ENCODE results near the gene CDADC1.

DNA sequence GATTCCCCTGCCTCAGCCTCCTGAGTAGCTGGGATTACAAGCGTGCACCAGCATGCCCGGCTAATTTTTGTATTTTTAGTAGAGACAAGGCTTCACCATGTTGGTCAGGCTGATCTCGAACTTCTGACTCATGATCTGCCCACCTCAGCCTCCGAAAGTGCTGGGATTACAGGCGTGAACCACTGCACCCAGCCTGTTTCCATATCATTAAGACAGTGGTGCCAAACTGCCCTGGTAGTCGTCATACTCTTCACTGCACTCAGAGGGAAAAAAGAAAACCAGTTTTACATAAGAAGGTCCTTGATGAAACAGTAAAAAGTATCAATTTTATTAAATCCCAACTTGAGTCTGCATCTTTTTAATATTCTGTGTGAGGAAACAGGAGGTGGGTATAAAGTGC, 14.9 kb downstream of the CDADC1 start:
- TF ChIP-seq ZMYM4 (CRISPR knock-in tag; IDR thresholded peaks at IDR 0.05) (no peak), ISX (CRISPR knock-in tag; conservative IDR thresholded peaks at IDR 0.05) (no peak), MBD4 (IDR thresholded peaks at IDR 0.05; ENCODE audit: borderline replicate concordance, low read length) (no peak), ZNF883 (CRISPR knock-in tag; IDR thresholded peaks at IDR 0.05; ENCODE audit: not compliant biosample characterization) (no peak), FOXA1 (IDR thresholded peaks at IDR 0.05) (no peak), FOXA1 (CRISPR knock-in tag; IDR thresholded peaks at IDR 0.05) (no peak), TEAD2 (CRISPR knock-in tag; IDR thresholded peaks at IDR 0.05) (no peak)
- TF ChIP-seq, protein P1, sequence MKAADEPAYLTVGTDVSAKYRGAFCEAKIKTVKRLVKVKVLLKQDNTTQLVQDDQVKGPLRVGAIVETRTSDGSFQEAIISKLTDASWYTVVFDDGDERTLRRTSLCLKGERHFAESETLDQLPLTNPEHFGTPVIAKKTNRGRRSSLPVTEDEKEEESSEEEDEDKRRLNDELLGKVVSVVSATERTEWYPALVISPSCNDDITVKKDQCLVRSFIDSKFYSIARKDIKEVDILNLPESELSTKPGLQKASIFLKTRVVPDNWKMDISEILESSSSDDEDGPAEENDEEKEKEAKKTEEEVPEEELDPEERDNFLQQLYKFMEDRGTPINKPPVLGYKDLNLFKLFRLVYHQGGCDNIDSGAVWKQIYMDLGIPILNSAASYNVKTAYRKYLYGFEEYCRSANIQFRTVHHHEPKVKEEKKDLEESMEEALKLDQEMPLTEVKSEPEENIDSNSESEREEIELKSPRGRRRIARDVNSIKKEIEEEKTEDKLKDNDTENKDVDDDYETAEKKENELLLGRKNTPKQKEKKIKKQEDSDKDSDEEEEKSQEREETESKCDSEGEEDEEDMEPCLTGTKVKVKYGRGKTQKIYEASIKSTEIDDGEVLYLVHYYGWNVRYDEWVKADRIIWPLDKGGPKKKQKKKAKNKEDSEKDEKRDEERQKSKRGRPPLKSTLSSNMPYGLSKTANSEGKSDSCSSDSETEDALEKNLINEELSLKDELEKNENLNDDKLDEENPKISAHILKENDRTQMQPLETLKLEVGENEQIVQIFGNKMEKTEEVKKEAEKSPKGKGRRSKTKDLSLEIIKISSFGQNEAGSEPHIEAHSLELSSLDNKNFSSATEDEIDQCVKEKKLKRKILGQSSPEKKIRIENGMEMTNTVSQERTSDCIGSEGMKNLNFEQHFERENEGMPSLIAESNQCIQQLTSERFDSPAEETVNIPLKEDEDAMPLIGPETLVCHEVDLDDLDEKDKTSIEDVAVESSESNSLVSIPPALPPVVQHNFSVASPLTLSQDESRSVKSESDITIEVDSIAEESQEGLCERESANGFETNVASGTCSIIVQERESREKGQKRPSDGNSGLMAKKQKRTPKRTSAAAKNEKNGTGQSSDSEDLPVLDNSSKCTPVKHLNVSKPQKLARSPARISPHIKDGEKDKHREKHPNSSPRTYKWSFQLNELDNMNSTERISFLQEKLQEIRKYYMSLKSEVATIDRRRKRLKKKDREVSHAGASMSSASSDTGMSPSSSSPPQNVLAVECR (CRISPR knock-in tag; IDR thresholded peaks at IDR 0.05; ENCODE audit: borderline replicate concordance) = no peak
- TF ChIP-seq, protein P2, sequence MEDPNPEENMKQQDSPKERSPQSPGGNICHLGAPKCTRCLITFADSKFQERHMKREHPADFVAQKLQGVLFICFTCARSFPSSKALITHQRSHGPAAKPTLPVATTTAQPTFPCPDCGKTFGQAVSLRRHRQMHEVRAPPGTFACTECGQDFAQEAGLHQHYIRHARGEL (CRISPR knock-in tag; IDR thresholded peaks at IDR 0.05) = no peak
- TF ChIP-seq, protein P3, sequence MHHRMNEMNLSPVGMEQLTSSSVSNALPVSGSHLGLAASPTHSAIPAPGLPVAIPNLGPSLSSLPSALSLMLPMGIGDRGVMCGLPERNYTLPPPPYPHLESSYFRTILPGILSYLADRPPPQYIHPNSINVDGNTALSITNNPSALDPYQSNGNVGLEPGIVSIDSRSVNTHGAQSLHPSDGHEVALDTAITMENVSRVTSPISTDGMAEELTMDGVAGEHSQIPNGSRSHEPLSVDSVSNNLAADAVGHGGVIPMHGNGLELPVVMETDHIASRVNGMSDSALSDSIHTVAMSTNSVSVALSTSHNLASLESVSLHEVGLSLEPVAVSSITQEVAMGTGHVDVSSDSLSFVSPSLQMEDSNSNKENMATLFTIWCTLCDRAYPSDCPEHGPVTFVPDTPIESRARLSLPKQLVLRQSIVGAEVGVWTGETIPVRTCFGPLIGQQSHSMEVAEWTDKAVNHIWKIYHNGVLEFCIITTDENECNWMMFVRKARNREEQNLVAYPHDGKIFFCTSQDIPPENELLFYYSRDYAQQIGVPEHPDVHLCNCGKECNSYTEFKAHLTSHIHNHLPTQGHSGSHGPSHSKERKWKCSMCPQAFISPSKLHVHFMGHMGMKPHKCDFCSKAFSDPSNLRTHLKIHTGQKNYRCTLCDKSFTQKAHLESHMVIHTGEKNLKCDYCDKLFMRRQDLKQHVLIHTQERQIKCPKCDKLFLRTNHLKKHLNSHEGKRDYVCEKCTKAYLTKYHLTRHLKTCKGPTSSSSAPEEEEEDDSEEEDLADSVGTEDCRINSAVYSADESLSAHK (CRISPR knock-in tag; IDR thresholded peaks at IDR 0.05; ENCODE audit: borderline replicate concordance) = no peak
- TF ChIP-seq, protein P4, sequence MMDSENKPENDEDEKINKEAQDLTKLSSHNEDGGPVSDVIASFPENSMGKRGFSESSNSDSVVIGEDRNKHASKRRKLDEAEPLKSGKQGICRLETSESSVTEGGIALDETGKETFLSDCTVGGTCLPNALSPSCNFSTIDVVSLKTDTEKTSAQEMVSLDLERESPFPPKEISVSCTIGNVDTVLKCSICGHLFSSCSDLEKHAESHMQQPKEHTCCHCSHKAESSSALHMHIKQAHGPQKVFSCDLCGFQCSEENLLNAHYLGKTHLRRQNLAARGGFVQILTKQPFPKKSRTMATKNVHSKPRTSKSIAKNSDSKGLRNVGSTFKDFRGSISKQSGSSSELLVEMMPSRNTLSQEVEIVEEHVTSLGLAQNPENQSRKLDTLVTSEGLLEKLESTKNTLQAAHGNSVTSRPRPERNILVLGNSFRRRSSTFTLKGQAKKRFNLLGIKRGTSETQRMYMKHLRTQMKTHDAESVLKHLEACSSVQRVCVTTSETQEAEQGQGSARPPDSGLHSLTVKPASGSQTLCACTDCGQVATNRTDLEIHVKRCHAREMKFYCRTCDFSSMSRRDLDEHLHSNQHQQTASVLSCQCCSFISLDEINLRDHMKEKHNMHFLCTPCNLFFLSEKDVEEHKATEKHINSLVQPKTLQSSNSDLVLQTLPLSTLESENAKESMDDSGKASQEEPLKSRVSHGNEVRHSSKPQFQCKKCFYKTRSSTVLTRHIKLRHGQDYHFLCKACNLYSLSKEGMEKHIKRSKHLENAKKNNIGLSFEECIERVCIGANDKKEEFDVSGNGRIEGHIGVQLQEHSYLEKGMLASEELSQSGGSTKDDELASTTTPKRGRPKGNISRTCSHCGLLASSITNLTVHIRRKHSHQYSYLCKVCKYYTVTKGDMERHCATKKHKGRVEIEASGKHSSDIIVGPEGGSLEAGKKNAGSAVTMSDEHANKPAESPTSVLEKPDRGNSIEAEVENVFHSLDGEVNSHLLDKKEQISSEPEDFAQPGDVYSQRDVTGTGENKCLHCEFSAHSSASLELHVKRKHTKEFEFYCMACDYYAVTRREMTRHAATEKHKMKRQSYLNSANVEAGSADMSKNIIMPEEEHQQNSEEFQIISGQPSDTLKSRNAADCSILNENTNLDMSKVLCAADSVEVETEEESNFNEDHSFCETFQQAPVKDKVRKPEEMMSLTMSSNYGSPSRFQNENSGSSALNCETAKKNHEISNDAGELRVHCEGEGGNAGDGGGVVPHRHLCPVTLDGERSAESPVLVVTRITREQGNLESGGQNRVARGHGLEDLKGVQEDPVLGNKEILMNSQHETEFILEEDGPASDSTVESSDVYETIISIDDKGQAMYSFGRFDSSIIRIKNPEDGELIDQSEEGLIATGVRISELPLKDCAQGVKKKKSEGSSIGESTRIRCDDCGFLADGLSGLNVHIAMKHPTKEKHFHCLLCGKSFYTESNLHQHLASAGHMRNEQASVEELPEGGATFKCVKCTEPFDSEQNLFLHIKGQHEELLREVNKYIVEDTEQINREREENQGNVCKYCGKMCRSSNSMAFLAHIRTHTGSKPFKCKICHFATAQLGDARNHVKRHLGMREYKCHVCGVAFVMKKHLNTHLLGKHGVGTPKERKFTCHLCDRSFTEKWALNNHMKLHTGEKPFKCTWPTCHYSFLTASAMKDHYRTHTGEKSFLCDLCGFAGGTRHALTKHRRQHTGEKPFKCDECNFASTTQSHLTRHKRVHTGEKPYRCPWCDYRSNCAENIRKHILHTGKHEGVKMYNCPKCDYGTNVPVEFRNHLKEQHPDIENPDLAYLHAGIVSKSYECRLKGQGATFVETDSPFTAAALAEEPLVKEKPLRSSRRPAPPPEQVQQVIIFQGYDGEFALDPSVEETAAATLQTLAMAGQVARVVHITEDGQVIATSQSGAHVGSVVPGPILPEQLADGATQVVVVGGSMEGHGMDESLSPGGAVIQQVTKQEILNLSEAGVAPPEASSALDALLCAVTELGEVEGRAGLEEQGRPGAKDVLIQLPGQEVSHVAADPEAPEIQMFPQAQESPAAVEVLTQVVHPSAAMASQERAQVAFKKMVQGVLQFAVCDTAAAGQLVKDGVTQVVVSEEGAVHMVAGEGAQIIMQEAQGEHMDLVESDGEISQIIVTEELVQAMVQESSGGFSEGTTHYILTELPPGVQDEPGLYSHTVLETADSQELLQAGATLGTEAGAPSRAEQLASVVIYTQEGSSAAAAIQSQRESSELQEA (CRISPR knock-in tag; IDR thresholded peaks at IDR 0.05; ENCODE audit: not compliant biosample characterization) = no peak
- TF ChIP-seq, protein P5, sequence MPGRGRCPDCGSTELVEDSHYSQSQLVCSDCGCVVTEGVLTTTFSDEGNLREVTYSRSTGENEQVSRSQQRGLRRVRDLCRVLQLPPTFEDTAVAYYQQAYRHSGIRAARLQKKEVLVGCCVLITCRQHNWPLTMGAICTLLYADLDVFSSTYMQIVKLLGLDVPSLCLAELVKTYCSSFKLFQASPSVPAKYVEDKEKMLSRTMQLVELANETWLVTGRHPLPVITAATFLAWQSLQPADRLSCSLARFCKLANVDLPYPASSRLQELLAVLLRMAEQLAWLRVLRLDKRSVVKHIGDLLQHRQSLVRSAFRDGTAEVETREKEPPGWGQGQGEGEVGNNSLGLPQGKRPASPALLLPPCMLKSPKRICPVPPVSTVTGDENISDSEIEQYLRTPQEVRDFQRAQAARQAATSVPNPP (CRISPR knock-in tag; IDR thresholded peaks at IDR 0.05) = no peak
- TF ChIP-seq, protein P6, sequence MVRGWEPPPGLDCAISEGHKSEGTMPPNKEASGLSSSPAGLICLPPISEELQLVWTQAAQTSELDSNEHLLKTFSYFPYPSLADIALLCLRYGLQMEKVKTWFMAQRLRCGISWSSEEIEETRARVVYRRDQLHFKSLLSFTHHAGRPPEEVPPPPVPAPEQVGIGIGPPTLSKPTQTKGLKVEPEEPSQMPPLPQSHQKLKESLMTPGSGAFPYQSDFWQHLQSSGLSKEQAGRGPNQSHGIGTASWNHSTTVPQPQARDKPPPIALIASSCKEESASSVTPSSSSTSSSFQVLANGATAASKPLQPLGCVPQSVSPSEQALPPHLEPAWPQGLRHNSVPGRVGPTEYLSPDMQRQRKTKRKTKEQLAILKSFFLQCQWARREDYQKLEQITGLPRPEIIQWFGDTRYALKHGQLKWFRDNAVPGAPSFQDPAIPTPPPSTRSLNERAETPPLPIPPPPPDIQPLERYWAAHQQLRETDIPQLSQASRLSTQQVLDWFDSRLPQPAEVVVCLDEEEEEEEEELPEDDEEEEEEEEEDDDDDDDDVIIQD (CRISPR knock-in tag; IDR thresholded peaks at IDR 0.05; ENCODE audit: low read depth) = no peak

All from HepG2 (cell line).